ENCODE data around the gene CELA1. TPM values are rescaled to one million over a fixed set of nuclear protein-coding genes. Genes with fewer than 3 reads are reported as not detected.

Gene CELA1
- total RNA-seq, 1 experiment from 2014 or later, result not detected

DNA sequence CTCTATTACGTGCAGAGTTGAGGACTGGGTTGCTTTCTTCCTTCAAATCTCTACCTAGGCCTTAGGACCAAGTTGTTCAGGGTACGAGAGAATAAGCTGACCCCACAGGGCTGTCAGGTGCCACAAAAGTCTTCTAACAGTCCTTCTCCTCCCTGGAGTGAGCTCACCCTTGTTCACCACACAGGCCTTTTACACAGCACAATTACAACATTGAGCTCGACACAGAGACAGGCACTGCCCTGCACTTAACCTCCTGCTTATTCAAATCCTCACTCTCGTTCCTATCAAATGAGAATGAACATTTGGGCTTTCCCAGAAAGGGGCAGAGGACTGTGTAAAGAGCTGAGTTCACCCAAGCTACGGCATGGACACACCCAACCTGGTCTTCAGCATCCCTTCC, 42.4 kb upstream of the CELA1 start:
- no peak for TF ChIP-seq CTCF (conservative IDR thresholded peaks at IDR 0.05)
- Histone ChIP-seq H3K9ac (ENCODE audit: extremely low read depth, insufficient read length, low read length) (no peak overlapping the region), H4K91ac (ENCODE audit: insufficient read length, low read depth, low read length) (no peak overlapping the region), H3K23ac (ENCODE audit: insufficient read length, low read depth, low read length) (no peak overlapping the region), H3T11ph (ENCODE audit: low read length) (no peak overlapping the region), H3K9me3 (ENCODE audit: control insufficient read depth, low read depth, low read length) (no peaks in the 10 kb centered on the region), H2BK20ac (ENCODE audit: low read depth, low read length, poor library complexity, severe bottlenecking) (no peak overlapping the region), H3K18ac (ENCODE audit: insufficient read length, low read depth, low read length) (no peak overlapping the region), H3K79me2 (ENCODE audit: insufficient read depth, low read length) (no peaks in the 10 kb centered on the region), H2BK15ac (ENCODE audit: low read depth, low read length) (no peak overlapping the region), H3K27me3 (ENCODE audit: insufficient read depth, low read length) (no peaks in the 10 kb centered on the region), H3K4ac (ENCODE audit: low read depth, low read length) (no peak overlapping the region), H2AFZ (ENCODE audit: low read length) (no peak overlapping the region), H3K56ac (ENCODE audit: insufficient read length, low read depth, low read length) (no peak overlapping the region), H2BK5ac (ENCODE audit: insufficient read length, low read length) (no peak overlapping the region), H2BK120ac (ENCODE audit: low read depth, low read length, poor library complexity, severe bottlenecking) (no peak overlapping the region), H2BK12ac (ENCODE audit: insufficient read length, low read depth, low read length) (no peak overlapping the region), H2AK5ac (ENCODE audit: insufficient read length, low read length) (no peak overlapping the region), H3K27ac (ENCODE audit: insufficient read length, low read depth, low read length) (no peak overlapping the region), H4K20me1 (ENCODE audit: control insufficient read depth, insufficient read depth, insufficient read length) (no peaks in the 10 kb centered on the region), H3K23me2 (ENCODE audit: insufficient read length, low read depth, low read length, poor library complexity, severe bottlenecking) (peaks cover 10% of the 10 kb centered on the region), H3K14ac (ENCODE audit: insufficient read depth, low read length) (no peak overlapping the region), H4K8ac (replicated peaks; ENCODE audit: insufficient read length, low read depth, low read length) (no peak overlapping the region), H3K4me2 (ENCODE audit: insufficient read depth, insufficient read length, low read length) (no peak overlapping the region), H3K79me1 (ENCODE audit: insufficient read depth, low read depth, low read length, poor library complexity, severe bottlenecking) (no peaks in the 10 kb centered on the region), H3K4me1 (ENCODE audit: insufficient read depth, low read length) (peaks cover 11% of the 10 kb centered on the region; the same call in 1 of the 2 replicates), H4K5ac (ENCODE audit: insufficient read length, low read depth, low read length) (no peak overlapping the region)
- Mint-ChIP-seq H3K4me3 (no peak overlapping the region; a peak in 1 of 5 replicates), H3K27me3 (ENCODE audit: low read depth) (no peaks in the 10 kb centered on the region; the same call in 1 of the 2 replicates), H3K4me1 (peaks cover 48 to 52% of the 10 kb centered on the region in 2 experiments), H3K27ac (peak overlapping the region in 1 of 3 experiments; percentile 74; a peak in 2 of 7 replicates), H3K9me3 (no peaks in the 10 kb centered on the region), H3K36me3 (ENCODE audit: insufficient read depth in 1 of 3, low read depth in 3 of 3) (peaks cover 0 to 8% (median 8%) of the 10 kb centered on the region in 3 experiments)
- no CpG with 5 or more reads among the region's 5 CpGs for WGBS (ENCODE audit: extremely low coverage, insufficient read length, low lambda C conversion rate)
- no peak for DNase-seq

Measured in H9 (cell line).